Ishikawa (cell line): ENCODE data around the gene SH3PXD2A.

ENCODE experiments used
- CEBPB ChIP-seq: IDR thresholded peaks from 2 replicates; pipeline ENCODE4 v1.6.1; 2012
- CREB1 ChIP-seq: IDR thresholded peaks from 2 replicates; pipeline ENCODE4 v1.6.1; 2012; ENCODE audit warnings: low read depth
- EGR1 ChIP-seq: IDR thresholded peaks from 2 replicates; pipeline ENCODE4 v1.6.1; 2012
- EP300 ChIP-seq: IDR thresholded peaks from 2 replicates; pipeline ENCODE4 v1.6.1; 2012; ENCODE audit warnings: borderline replicate concordance
- FOXM1 ChIP-seq: IDR thresholded peaks from 2 replicates; pipeline ENCODE4 v1.6.1; 2012; ENCODE audit warnings: low read depth, borderline replicate concordance
- MAX ChIP-seq: IDR thresholded peaks from 2 replicates; pipeline ENCODE4 v1.6.1; 2012
- NFIC ChIP-seq: IDR thresholded peaks from 2 replicates; pipeline ENCODE4 v1.6.1; 2012
- RAD21 ChIP-seq: IDR thresholded peaks from 2 replicates; pipeline ENCODE4 v1.6.1; 2012; ENCODE audit warnings: low read depth
- REST ChIP-seq: IDR thresholded peaks from 2 replicates; pipeline ENCODE4 v1.6.1; 2012; ENCODE audit warnings: low read depth, mild to moderate bottlenecking
- TAF1 ChIP-seq: IDR thresholded peaks from 2 replicates; pipeline ENCODE4 v1.6.1; 2012; ENCODE audit warnings: low read depth, mild to moderate bottlenecking
- TCF12 ChIP-seq: IDR thresholded peaks from 2 replicates; pipeline ENCODE4 v1.6.1; 2012; ENCODE audit warnings: low read depth
- TEAD4 ChIP-seq: IDR thresholded peaks from 2 replicates; pipeline ENCODE4 v1.6.1; 2012
- YY1 ChIP-seq: IDR thresholded peaks from 2 replicates; pipeline ENCODE4 v1.6.1; 2012; ENCODE audit warnings: low read depth
- ZBTB7A ChIP-seq: IDR thresholded peaks from 2 replicates; pipeline ENCODE4 v1.6.1; 2012; ENCODE audit warnings: low read depth
- TF ChIP-seq, protein P1 (sequence below): IDR thresholded peaks from 2 replicates; pipeline ENCODE4 v1.6.1; 2012

SH3PXD2A gene

DNA sequence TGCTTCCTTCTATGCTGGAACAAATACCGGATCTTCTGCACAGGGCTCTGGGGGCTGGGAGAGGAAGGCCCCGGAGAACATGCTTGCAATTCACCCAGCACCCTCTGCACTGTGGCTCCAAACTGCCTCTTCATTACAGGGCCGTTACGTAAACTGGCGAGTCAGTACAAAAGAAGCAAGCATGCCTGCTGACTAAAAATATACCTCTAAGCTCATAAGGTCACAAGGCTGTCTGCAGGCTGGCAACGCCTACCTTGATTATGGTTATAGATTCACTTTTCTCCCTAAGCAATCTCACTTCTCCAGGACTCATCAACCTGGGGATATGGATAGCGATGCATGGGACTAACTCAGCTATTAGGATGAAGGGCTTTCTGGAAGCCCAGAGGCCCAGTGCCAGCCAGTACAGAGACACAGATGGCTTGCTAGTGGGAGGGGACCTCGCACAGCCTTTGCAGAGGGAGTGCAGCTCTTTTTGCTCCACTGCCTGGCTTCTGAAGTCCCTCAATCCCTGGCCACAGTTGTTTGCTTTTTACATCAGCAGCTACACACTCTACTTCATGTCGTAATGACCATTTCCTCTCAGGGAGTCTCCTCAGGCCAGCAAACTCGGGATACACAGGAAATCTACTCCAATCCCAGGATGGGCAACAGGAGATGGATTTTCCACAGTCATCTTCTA, 96.1 kb downstream of the SH3PXD2A start:
- TF ChIP-seq FOXM1 (no peak), REST (no peak), RAD21 (no peak), TCF12 (no peak), YY1 (no peak), EP300 (no peak), ZBTB7A (no peak), CREB1 (no peak), TAF1 (no peak), EGR1 (no peak), NFIC (no peak), MAX (no peak), TEAD4 (no peak), CEBPB (no peak)
- TF ChIP-seq, protein P1, sequence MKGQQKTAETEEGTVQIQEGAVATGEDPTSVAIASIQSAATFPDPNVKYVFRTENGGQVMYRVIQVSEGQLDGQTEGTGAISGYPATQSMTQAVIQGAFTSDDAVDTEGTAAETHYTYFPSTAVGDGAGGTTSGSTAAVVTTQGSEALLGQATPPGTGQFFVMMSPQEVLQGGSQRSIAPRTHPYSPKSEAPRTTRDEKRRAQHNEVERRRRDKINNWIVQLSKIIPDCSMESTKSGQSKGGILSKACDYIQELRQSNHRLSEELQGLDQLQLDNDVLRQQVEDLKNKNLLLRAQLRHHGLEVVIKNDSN, result no peak

- TF ChIP-seq EP300 (no peak), YY1 (no peak), ZBTB7A (no peak), EGR1 (no peak), RAD21 (no peak)
- TF ChIP-seq, protein P1, result no peak
These were observed 97.1 kb downstream of the SH3PXD2A start for GRCh38 chr10:103758294-103758681.

DNA sequence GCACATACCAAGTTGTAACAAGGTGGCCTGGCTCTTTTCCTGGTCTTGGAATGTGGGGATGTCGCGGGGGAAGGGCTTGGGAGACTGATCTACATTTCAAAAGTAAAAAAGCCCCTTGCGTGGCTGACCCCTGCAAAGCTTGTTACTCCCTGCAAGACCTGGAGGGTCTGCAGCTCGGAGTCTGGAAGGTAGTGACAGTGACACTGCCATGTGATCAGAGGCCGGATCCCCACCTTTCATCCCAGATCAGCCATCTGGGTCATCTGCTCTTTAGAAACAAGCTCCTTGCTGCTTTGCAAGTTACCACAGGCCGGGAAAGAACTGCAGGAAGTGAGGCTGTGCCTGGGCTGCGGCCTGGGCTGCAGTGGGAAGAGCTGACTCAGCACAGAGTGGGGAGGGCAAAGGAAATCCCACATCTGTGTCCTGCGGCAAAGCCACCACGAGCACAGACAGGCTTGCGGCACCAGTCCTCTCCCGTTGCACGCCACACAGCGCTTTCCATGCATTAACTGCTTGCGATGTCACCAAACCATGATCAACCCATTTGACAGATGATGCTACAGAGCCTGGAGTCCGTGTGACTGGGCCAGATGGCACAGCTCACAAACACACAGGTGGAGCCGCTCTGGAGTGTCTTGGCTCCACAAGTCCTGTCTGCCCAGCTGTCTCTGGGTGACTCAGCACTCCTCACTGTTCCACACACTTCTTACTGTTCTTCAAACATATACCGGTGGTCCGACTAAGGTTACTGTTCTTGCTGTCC, 97.7 kb downstream of the SH3PXD2A start:
- TF ChIP-seq TCF12 (no peak), CREB1 (no peak), FOXM1 (no peak)

- TF ChIP-seq CEBPB (no peak), EP300 (no peak), EGR1 (no peak), TCF12 (no peak), MAX (no peak), NFIC (no peak), ZBTB7A (no peak), YY1 (no peak)
- TF ChIP-seq, protein P1, result no peak
These were observed 99.0 kb downstream of the SH3PXD2A start for GRCh38 chr10:103756277-103756869.

DNA sequence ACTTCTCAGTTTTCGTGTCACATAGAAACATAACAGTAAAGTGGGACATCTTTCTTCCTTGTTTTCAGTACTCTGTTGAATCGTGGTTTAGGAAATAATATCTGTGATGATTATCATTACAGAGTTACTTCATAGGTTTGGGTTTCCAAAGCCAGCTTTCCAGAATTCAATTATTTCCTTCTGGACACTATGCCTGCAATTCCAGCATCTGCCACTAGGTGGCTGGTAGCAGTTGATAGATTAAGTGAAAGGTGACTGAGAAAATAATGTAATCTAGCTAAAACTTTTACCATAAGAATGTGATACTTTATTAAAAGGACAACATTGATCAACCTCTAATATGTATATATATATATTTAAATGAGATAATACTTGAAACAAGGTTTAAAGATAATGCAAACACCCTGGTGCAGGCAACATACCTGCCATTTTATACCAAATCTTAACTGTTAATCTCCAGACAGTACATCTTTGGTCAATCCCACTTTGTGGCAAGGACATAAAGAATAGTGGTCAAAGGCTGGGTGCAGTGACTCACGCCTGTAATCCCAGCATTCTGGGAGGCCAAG, 102.6 kb downstream of the SH3PXD2A start:
- TF ChIP-seq RAD21, result peak; percentile 36
- TF ChIP-seq FOXM1, result no peak

DNA sequence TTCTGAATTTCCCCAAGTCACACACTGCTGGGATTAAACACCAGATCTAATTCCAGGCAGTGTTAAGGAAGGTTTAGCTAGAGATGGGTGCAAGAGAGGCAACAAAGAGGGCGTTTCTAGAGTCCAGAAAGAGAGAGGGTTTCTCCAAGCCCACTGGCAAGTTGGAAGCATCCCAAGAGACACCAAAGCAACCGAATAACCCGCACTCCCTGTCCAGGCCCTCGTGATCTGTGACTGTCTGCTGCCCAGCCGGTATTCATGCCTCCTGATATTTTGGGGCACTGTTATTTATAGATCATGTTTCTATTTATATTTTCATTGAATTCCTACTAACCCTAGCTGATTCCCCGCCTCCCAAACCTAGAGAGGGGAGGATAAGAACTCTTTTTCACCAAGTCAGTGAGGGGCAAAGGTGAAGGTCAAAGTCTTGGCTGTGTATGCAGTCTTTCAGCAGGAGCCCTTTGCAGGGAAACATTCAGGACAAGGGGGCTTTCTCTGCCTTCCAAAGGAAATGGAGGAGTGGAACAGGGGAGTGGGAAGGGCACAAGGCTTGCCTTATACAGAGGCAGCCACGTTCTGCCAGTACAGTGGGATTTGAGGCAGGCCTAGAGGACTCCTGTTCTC, 103.6 kb downstream of the SH3PXD2A start:
- TF ChIP-seq TCF12 (no peak), ZBTB7A (no peak), REST (no peak), EP300 (no peak), FOXM1 (no peak), NFIC (no peak), TEAD4 (no peak), RAD21 (no peak), YY1 (no peak), TAF1 (no peak), MAX (no peak), CREB1 (no peak), EGR1 (no peak), CEBPB (no peak)
- TF ChIP-seq, protein P1, result no peak
